DOHH2 (cell line): ENCODE measurements around the gene PSMC4.

ENCODE experiments used
- H3F3A ChIP-seq: fragments of 200-600 bp; sonication (generic), shearing (Covaris generic); 2 replicates; pipeline ENCODE4 v1.6.0; 2016; ENCODE audit warnings: antibody characterized with exemption, mild to moderate bottlenecking; ENCODE audit not compliant: control insufficient read depth, insufficient read depth
- H3K27ac ChIP-seq: fragments of 200-600 bp; sonication (generic); 2 replicates; pipeline ENCODE4 v1.5.1; 2014; ENCODE audit warnings: low read depth, mild to moderate bottlenecking, low read length, moderate library complexity
- H3K27me3 ChIP-seq: fragments of 200-600 bp; sonication (generic); 2 replicates; pipeline ENCODE4 v1.6.1; 2014; ENCODE audit warnings: mild to moderate bottlenecking, low read length, mixed read lengths; ENCODE audit not compliant: control insufficient read depth
- H3K36me3 ChIP-seq: fragments of 200-600 bp; sonication (generic); 2 replicates; pipeline ENCODE4 v1.6.1; 2014; ENCODE audit warnings: mild to moderate bottlenecking, low read length, moderate library complexity, mixed read lengths; ENCODE audit not compliant: control insufficient read depth
- H3K4me1 ChIP-seq: fragments of 200-600 bp; sonication (generic); 2 replicates; pipeline ENCODE4 v1.6.1; 2014; ENCODE audit warnings: mild to moderate bottlenecking, low read length, mixed read lengths; ENCODE audit not compliant: control insufficient read depth
- H3K4me2 ChIP-seq: fragments of 200-600 bp; sonication (generic); 2 replicates; pipeline ENCODE4 v1.6.0; 2014; ENCODE audit warnings: mild to moderate bottlenecking, low read length, moderate library complexity
- H3K4me3 ChIP-seq: fragments of 200-600 bp; sonication (generic); 2 replicates; pipeline ENCODE4 v1.5.1; 2014; ENCODE audit warnings: mild to moderate bottlenecking, low read length, mixed read lengths
- H3K79me2 ChIP-seq: fragments of 200-600 bp; sonication (generic); 2 replicates; pipeline ENCODE4 v1.6.1; 2014; ENCODE audit warnings: mild to moderate bottlenecking, low read length, mixed read lengths; ENCODE audit not compliant: control insufficient read depth
- H3K9me2 ChIP-seq: fragments of 200-600 bp; sonication (generic); replicated peaks from 2 replicates; pipeline ENCODE4 v1.6.1; 2014; ENCODE audit warnings: mild to moderate bottlenecking, low read length, mixed read lengths; ENCODE audit not compliant: control insufficient read depth
- H3K9me3 ChIP-seq: fragments of 200-600 bp; sonication (generic); 2 replicates; pipeline ENCODE4 v1.6.1; 2014; ENCODE audit warnings: antibody characterized with exemption, low read length, mixed read lengths; ENCODE audit not compliant: control insufficient read depth, insufficient read depth
- H4K20me1 ChIP-seq: fragments of 200-600 bp; sonication (generic); 2 replicates; pipeline ENCODE4 v1.6.0; 2014; ENCODE audit warnings: low read depth, mild to moderate bottlenecking, antibody characterized with exemption, low read length, moderate library complexity; ENCODE audit not compliant: control insufficient read depth, insufficient read depth
- EZH2phosphoT487 ChIP-seq: fragments of 200-600 bp; sonication (generic); IDR thresholded peaks from 2 replicates; pipeline ENCODE4 v1.6.1; 2017; ENCODE audit warnings: borderline replicate concordance, mild to moderate bottlenecking, antibody characterized with exemption, low read length, moderate library complexity, mixed read lengths
- TF ChIP-seq, protein P1 (sequence below): fragments of 200-600 bp; sonication (generic); IDR thresholded peaks from one replicate; pipeline ENCODE4 v1.5.1; 2014; ENCODE audit warnings: antibody characterized with exemption, mild to moderate bottlenecking, low read depth, low read length; ENCODE audit not compliant: poor library complexity, severe bottlenecking

Gene PSMC4

DNA sequence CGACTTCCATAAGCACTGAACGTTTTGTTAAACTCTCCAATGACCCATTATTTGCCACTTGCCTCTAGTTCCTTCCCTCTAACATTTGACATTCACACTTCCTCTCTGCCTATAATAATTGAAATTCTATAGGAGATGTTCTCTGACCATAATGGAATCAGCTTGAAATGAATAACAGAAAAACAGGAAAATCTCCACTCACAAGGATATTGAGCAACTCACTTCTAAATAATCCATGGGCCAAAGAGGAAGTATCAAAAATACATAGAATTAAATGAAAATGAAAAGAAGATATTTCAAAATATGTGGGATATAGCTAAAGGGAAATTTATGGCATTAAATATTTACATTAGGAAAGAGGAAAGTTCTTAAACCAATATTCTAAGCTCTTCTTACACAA lies 33.2 kb upstream of the PSMC4 start:
- no peaks in the 10 kb centered on the region for H3K27me3 ChIP-seq
- H4K20me1 ChIP-seq: no peaks in the 10 kb centered on the region
- peaks cover 75% of the 10 kb centered on the region for H3K4me1 ChIP-seq
- H3K79me2 ChIP-seq: no peaks in the 10 kb centered on the region
- no peaks in the 10 kb centered on the region for H3K9me2 ChIP-seq
- H3K4me2 ChIP-seq: no peak overlapping the region
- peaks cover 18% of the 10 kb centered on the region for H3F3A ChIP-seq
- peaks cover 6% of the 10 kb centered on the region for H3K9me3 ChIP-seq
- TF ChIP-seq, protein P1, sequence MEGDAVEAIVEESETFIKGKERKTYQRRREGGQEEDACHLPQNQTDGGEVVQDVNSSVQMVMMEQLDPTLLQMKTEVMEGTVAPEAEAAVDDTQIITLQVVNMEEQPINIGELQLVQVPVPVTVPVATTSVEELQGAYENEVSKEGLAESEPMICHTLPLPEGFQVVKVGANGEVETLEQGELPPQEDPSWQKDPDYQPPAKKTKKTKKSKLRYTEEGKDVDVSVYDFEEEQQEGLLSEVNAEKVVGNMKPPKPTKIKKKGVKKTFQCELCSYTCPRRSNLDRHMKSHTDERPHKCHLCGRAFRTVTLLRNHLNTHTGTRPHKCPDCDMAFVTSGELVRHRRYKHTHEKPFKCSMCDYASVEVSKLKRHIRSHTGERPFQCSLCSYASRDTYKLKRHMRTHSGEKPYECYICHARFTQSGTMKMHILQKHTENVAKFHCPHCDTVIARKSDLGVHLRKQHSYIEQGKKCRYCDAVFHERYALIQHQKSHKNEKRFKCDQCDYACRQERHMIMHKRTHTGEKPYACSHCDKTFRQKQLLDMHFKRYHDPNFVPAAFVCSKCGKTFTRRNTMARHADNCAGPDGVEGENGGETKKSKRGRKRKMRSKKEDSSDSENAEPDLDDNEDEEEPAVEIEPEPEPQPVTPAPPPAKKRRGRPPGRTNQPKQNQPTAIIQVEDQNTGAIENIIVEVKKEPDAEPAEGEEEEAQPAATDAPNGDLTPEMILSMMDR: no peak
- TF ChIP-seq EZH2phosphoT487: no peak
- H3K36me3 ChIP-seq: peaks cover 12% of the 10 kb centered on the region
- H3K27ac ChIP-seq: no peak overlapping the region
- H3K4me3 ChIP-seq: no peak overlapping the region

DNA sequence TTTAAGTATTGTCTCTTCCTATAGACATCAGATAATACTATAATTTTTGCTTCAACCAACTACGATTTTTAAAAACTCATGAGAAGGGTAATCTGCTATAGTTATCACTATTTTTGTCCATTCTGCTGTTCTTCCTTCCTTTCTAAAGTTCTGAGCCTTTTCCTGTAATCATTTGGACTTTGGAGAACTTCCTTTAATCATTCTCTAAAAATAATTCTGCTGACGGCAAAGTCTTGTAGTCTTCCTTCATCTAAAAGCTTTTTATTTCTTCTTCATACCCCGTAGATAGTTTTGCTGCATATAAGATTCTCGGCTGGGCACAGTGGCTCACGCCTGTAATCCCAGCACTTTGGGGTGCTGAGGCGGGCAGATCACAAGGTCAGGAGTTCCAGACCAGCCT lies 31.4 kb upstream of the PSMC4 start:
- Histone ChIP-seq H3F3A (peaks cover 20% of the 10 kb centered on the region), H3K9me2 (no peaks in the 10 kb centered on the region), H3K36me3 (peaks cover 12% of the 10 kb centered on the region), H3K4me3 (no peak overlapping the region), H4K20me1 (no peaks in the 10 kb centered on the region), H3K27ac (no peak overlapping the region), H3K9me3 (peaks cover 6% of the 10 kb centered on the region), H3K4me1 (peaks cover 92% of the 10 kb centered on the region), H3K4me2 (no peak overlapping the region), H3K27me3 (no peaks in the 10 kb centered on the region), H3K79me2 (no peaks in the 10 kb centered on the region)
- TF ChIP-seq, protein P1: no peak
- no peak for TF ChIP-seq EZH2phosphoT487

DNA sequence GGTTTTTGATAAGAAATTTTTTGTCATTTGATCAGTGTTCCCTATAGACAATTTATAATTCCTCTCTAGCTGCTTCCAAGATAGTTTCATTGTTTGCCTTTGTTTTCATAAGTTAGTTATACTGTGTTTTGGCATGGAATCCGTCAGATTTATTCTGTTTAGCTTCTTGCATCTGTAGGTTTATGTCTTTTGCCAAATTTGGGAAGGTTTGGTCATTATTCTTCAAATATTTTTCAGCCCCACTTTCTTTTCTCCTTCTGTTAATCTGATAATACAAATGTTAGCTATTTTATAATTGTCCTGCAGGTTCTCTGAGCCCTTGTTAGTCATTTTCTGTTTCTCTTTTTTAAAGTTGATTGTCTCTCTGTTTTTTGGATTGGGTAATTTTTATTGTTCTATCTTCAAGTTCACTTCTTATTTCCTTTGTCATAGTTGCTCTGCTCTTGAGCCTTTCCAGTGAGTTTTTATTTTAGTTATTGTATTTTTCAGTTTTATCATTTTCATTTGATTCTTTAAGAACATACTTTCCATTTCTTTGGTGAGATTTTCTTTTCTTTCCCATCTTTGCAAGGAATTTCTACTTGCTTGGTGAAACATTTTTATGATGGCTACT lies 30.6 kb upstream of the PSMC4 start:
- TF ChIP-seq EZH2phosphoT487: no peak
- TF ChIP-seq, protein P1: no peak
- Histone ChIP-seq H3K36me3 (peaks cover 12% of the 10 kb centered on the region), H3K4me3 (peak overlapping the region; percentile 71), H3K9me3 (peaks cover 6% of the 10 kb centered on the region), H3F3A (peaks cover 20% of the 10 kb centered on the region), H4K20me1 (no peaks in the 10 kb centered on the region), H3K27me3 (no peaks in the 10 kb centered on the region), H3K9me2 (no peaks in the 10 kb centered on the region), H3K27ac (peak overlapping the region; percentile 89), H3K4me1 (peaks cover 94% of the 10 kb centered on the region), H3K4me2 (peak overlapping the region; percentile 92), H3K79me2 (no peaks in the 10 kb centered on the region)

DNA sequence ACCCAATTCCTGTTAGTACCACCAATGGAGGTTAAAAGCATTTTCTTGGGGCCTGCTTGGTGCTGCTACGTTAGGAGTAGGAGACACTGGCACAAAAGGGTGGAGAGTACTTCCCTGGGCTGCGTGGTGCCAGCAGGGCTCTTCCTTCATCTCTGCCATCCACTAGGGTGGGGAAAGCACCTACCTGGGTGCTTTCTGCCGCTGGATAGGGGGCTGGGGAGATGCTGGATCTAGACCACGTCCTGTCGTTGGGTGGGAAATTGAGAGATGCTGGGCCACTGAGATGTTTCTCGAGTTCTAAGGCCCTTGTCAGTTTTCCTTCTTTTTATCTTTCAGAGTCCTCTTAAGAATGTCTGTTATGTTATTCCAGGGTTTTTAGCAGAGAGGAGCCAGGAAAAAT lies 29.8 kb upstream of the PSMC4 start:
- Histone ChIP-seq H3K36me3 (peaks cover 12% of the 10 kb centered on the region), H3K4me1 (peaks cover 88% of the 10 kb centered on the region), H3K9me2 (no peaks in the 10 kb centered on the region), H3K79me2 (no peaks in the 10 kb centered on the region), H4K20me1 (no peaks in the 10 kb centered on the region), H3K4me3 (peak overlapping the region; percentile 71), H3K9me3 (peaks cover 6% of the 10 kb centered on the region), H3K27me3 (no peaks in the 10 kb centered on the region), H3F3A (peaks cover 20% of the 10 kb centered on the region), H3K4me2 (peak overlapping the region; percentile 92), H3K27ac (peak overlapping the region; percentile 89)
- no peak for TF ChIP-seq EZH2phosphoT487
- TF ChIP-seq, protein P1: peak; percentile 9
